IPS-NIHi7 (cell line): ENCODE data around the gene RBM17.
"Not testable (repeated sequence)": the region's sequence is repeated elsewhere in the genome, so short reads cannot be mapped to it uniquely, and the experiment has no call there.

Experiments used
- DNase-seq: peaks from one replicate; pipeline ENCODE4 v3.0.0; 2012; ENCODE audit warnings: mixed read lengths; ENCODE audit errors: extremely low spot score

The RBM17 gene

DNA sequence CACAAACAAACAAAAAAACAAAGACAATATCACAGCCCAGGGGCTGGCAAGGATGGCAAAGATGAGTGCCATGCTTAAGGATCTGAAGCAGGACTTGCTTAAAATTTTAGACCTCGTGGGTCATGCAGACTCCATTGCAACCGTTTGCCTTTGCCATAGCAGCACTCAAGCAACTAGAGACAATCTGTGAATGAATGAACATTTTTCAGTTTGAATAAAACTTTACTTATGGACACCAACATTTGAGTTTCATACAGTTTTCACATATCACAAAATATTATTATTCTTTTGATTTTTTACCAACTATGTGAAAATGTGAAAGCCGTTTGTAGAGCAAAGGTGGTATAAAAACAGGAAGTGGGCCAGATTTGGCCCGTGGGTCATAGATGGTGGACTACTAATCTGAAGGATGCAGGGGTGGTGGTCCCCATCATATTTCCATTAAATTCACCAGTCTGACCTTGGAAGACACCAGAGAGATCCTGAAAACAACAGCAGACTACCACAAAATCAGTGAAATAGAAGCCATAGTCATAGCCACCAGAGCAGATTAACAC lies 8.3 kb upstream of the RBM17 start:
- DNase-seq, result no peak

- DNase-seq, result no peak
Measured at GRCh38 chr10:6082496-6083395, 6.1 kb upstream of the RBM17 start.

DNA sequence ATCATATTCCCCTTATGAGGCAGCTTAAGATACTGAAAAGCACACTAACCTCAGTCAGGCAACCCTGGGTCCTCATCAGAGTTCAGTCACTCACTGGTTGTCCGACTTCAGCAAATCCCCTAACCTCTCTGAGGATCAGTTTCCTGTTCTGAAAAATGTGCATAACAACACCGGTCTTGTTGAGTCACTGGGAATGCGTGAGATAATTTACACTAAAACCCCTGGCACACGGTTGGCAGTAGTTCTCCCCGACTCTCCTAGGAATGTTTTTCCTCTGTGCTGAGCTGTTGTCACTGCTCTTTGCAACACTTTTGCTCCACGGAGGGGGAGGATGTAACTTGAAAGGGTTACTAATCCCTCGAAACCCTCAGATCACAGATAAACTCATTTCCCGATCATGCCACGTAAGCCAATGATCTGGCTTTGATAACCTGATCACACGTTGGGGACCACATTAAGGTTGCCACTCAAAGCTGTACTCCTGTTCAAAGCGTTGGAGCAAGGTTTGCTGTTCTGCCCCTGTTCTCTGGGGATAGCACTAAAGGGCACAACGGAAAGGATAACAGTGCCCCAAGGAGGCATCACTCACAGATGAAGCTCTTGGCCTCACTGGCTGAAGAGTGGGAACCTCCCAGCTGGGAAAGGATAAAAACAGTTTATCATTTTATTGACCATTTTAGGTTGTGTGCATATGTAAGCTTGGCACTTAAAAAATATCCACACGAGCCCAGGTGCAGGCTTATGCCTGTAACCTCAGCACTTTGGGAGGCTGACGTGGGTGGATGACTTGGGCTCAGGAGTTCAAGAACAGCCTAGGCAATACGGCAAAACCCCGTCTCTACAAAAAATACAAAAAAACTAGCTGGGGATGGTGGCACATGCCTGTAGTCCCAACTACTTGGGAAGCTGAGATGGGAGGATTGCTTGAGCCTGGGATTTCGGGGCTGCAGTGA lies 5.0 kb upstream of the RBM17 start:
- DNase-seq, result no peak

DNA sequence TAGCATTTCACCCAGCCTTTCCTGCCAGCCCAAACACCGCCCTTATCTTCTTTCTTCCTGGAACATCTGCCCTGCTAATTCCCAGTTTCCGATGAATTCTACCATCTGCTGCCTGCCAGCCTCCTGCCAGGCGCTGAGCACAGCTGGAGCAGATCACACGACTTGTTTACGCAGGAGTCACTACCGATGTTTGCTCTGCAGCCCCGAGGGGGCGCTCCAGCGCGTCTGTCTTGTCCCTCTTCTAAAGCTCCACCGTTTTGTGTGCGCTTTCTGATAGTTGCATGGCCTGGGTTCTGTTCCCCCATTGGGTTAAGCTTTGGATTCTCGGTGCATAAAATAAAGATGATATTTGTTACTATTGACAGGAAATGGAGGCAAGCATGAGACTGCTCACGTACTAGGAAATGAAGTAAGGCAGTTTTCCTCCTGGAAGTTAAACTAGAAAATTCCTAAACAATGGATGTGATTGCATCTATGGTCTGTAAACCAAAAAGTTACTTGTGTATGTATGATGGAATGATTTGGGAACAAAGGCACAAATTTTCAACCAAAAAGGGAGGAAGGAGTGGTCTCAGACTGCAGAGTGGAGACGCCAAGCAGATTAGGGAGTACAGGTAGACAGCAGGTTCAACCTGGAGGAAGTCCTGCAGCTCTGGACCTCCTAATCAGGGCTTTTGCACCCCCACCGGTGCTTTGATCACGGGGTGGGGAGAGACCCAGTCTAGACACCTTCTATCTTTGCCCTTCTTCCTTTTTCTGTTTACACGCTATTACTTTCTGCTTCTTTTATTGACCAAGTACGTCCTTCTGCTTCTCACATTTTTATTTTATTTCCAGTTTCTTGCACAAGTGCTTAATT lies 2.2 kb upstream of the RBM17 start:
- DNase-seq, result peak; percentile 82

GRCh38 chr10:6089334-6090219 lies 743 bp downstream of the RBM17 start:
- DNase-seq, result no peak

GRCh38 chr10:6091630-6092029 lies 2.8 kb downstream of the RBM17 start:
- DNase-seq, result no peak

DNA sequence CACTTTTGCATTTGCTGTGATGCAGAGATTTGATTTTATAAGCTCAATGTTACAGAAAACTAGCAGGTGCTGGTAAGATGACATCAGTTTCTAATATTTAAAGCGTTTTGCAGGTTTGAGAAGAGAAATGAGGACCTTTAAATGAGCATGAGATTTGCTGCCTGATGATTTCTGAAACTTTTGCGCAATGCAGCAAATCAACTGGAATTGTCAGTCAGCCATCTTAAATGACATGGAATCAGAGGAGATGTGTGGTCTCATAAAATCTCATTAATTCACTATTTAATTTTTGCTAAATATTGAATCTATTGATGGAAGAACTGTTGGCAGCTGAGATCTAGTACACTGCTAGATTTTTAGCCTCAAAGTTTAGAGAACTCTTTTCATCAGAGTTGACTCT lies 3.9 kb downstream of the RBM17 start:
- no peak for DNase-seq

DNA sequence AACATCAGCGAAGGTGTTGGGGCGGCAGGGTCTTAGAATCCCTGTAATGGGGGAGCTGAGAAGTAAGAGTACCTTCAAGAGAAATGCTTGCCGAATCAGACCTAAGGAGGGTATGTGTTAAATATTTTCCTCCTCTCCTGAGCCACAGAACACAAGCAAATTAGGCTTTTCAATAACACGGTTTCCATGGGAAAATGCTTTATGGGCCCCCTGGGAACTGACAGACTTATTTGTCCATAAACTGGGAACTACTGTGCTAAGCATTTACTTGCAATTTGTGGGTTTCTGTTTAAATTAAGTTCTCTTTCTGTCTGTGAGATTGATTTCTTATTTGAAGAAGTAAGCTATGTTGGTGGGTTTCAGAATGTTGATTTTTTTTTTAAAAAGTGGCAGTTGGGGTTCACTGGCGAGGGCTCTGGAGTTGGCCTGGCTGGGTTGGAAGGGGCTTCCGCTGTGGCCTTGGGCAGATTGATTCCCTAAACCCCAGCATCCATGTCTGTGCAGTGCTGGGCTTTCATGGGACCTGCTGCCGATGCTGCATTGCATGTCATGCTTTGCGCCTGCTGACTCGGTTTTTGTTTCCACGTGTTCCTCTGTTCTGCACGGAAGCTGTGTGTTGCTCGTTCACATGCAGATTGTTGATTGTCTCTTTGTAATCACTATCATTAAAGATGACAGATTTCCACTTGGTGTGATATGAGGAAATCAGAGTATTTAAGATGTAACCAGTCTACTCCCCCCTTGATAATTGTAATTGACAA lies 7.2 kb downstream of the RBM17 start:
- DNase-seq, result no peak

DNA sequence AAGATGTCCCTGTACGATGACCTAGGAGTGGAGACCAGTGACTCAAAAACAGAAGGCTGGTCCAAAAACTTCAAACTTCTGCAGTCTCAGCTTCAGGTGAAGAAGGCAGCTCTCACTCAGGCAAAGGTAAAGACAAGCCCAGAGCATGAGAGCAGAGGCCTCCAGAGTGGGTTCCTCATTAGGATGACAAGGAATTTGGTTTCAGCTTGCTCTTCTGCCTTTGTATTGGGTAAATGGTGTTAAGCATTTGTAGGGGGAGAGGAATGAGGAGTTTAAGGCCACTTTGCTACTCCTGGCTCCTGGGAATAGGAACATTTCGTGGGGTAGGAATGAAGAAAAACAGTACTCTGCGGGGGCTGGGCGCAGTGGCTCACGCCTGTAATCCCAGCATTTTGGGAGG lies 8.2 kb downstream of the RBM17 start:
- DNase-seq, result no peak

DNA sequence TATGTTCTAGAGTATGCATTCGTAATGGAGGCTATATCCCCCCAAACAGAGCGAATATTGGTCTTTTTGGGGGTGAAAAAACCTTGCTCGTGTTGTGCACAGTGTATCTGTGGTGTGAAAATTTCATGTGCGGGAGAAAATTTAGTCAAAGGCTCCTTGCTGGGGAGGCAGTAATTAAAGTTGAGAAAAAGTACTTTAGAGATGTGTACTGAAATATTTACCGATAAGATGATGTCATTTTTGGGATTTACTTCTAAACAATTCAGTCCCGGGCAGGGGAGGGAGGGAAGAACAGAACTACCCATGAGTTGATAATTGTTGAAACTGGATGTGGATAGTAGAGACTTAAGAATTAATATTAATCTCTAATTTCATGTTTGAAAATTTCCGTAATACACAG lies 9.3 kb downstream of the RBM17 start:
- DNase-seq, result no peak

- DNase-seq, result no peak
Measured at GRCh38 chr10:6100370-6100769, 11.5 kb downstream of the RBM17 start.

- no peak for DNase-seq
Measured at GRCh38 chr10:6101181-6101580, 12.3 kb downstream of the RBM17 start.

GRCh38 chr10:6102128-6102527 lies 13.3 kb downstream of the RBM17 start:
- no peak for DNase-seq

- DNase-seq, result no peak
Measured at GRCh38 chr10:6103591-6103990, 14.8 kb downstream of the RBM17 start.

- not testable (repeated sequence) for DNase-seq
Measured at GRCh38 chr10:6107616-6108015, 18.8 kb downstream of the RBM17 start.

- no peak for DNase-seq
Measured at GRCh38 chr10:6108072-6108471, 19.2 kb downstream of the RBM17 start.

DNA sequence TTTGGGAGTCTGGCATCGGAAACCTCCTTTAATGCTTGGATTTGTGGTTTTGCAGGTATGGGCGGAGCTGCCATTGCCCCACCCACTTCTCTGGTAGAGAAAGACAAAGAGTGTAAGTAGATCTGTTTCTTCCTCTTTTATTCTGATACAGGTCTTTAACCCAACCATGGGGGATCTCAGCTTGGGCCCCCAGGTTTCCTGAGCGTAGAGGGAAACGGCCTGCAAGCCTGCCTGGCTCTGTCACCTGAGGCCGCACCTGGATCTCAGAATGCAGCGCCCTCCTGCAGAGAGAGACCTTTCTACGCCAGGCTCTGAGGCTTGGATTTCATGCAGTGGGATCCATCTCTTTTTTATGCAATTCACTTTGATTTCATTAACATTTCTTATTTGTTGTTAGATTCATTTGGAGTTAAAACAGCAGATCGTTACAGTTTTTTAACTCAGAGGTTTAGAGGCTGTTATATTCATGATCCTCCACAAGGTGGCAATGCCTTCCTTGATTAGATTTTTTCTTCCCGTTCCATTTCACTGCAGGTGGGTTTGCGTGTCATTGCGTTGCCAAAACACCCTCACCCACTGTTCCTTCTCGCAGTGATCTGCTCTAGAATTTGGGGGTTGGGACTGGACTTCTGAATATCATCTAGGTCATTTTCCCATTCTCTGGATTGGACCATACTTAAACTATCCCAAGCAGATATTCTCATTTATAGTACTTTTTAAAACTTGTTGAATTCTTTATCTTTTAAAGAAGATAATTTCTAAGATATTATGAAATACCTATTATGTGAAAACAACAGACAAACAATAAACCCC lies 20.0 kb downstream of the RBM17 start:
- peak; percentile 77 for DNase-seq

- no peak for DNase-seq
Measured at GRCh38 chr10:6109444-6109775, 20.6 kb downstream of the RBM17 start.

DNA sequence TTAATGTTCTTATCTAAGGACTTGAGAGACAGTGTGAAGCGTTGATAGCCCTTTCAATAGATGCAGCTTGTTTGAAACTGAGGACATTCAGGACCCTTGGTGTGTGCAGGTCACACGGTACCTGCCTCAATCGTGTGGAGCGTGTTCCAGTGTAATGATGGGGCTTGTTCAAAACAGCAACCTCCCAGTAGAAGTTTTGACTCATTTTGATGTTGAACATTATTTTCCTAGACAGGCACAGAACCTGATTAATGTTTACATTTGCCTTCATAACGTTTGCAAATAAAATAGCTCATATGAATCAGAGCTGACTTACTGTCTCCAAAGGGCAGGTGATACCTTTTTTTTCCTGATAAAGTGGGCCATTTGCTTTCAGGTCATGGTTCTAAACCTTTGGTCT lies 21.3 kb downstream of the RBM17 start:
- no peak for DNase-seq
